Omental fat pad (tissue), 4 donors: Measurements from ENCODE around the gene CDYL2. TPM values are rescaled to one million over a fixed set of nuclear protein-coding genes. Genes with fewer than 3 reads are reported as not detected.

Source experiments
- ATAC-seq: fragments of 150-250 bp; one replicate; pipeline ENCODE4 v1.9.1; 2016; ENCODE audit warnings: mild to moderate bottlenecking, moderate library complexity; ENCODE audit not compliant: low FRiP score
- DNase-seq: peaks from one replicate; pipeline ENCODE4 v3.0.0-alpha.2; 2019; ENCODE audit warnings: low spot score
- CTCF ChIP-seq, 3 donors: fragments of 450-650 bp; IDR thresholded peaks; one replicate each; pipeline ENCODE4 v1.5.1; 2016 to 2017; ENCODE audit warnings: antibody characterized with exemption in 3 of 3, mild to moderate bottlenecking in 3 of 3, moderate library complexity in 2 of 3
- total RNA-seq, 4 donors: library from RNA; depleted of rRNA; stranded (reverse); fragments of >200 nt; gene quantifications; one replicate each; pipeline ENCODE4 v1.1.0, GENCODE V29; 2016

The CDYL2 gene
- total RNA-seq, 4 donors from 2014 or later, result 5.9 to 8.8 (median 6.6) TPM

- ATAC-seq (no peak), DNase-seq (no peak)
- TF ChIP-seq CTCF (IDR thresholded peaks at IDR 0.05), result no peak
Measured at GRCh38 chr16:80602894-80603293, 201.5 kb downstream of the CDYL2 start.

- no peak for ATAC-seq
Measured at GRCh38 chr16:80601182-80601581, 203.2 kb downstream of the CDYL2 start.

GRCh38 chr16:80599466-80599865, 204.9 kb downstream of the CDYL2 start:
- ATAC-seq, result no peak
- DNase-seq, result no peak
- no peak for TF ChIP-seq CTCF (IDR thresholded peaks at IDR 0.05)

More at GRCh38 chr16:80601182-80601581, 203.2 kb downstream of the CDYL2 start:
- DNase-seq, result no peak
- TF ChIP-seq CTCF (IDR thresholded peaks at IDR 0.05), result no peak

GRCh38 chr16:80596507-80597207, 207.7 kb downstream of the CDYL2 start:
- DNase-seq, result no peak
- TF ChIP-seq CTCF (IDR thresholded peaks at IDR 0.05), result no peak
- ATAC-seq, result no peak

- TF ChIP-seq CTCF (IDR thresholded peaks at IDR 0.05), result no peak
- ATAC-seq (no peak), DNase-seq (no peak)
Measured at GRCh38 chr16:80594756-80595155, 209.6 kb downstream of the CDYL2 start.

- no peak for TF ChIP-seq CTCF (IDR thresholded peaks at IDR 0.05)
- ATAC-seq (no peak), DNase-seq (no peak)
Measured at GRCh38 chr16:80592273-80592672, 212.1 kb downstream of the CDYL2 start.
